ENCODE data around the gene HEXIM1.

GRCh38 chr17:45131616-45132319 is 16.5 kb upstream of the HEXIM1 start:
- no peak for TF ChIP-seq POLR2A (IDR thresholded peaks at IDR 0.05)
- peak; percentile 85 to 98 (median 95) for TF ChIP-seq CTCF (IDR thresholded peaks at IDR 0.05 in 4 of 5, conservative IDR thresholded peaks at IDR 0.05 in 1 of 5)

All from gastrocnemius medialis (tissue), 4 donors.